NT2/D1 (cell line): ENCODE data around the gene CKB.

Experiments
- SUZ12 ChIP-seq: IDR thresholded peaks from 2 replicates; pipeline ENCODE4 v1.6.1; 2011; ENCODE audit not compliant: insufficient read length, insufficient read depth; ENCODE audit errors: extremely low read depth
- YY1 ChIP-seq: IDR thresholded peaks from 2 replicates; pipeline ENCODE4 v1.6.1; 2011; ENCODE audit not compliant: insufficient read length, insufficient read depth
- ZNF274 ChIP-seq: IDR thresholded peaks from 2 replicates; pipeline ENCODE4 v1.6.1; 2011; ENCODE audit warnings: mild to moderate bottlenecking, low read depth, low read length

- TF ChIP-seq SUZ12 (no peak), ZNF274 (no peak), YY1 (no peak)
Observed at GRCh38 chr14:103524002-103524935, 1.6 kb upstream of the CKB start.
